Mesendoderm (in vitro differentiated cells): ENCODE data around the gene SH3RF1.

Experiments used
- DNase-seq: peaks from one replicate; pipeline ENCODE4 v3.0.0; 2013
- H2AK5ac ChIP-seq: 2 replicates; pipeline ENCODE4 v1.6.1; 2013; ENCODE audit warnings: low read length, inconsistent platforms
- H2BK120ac ChIP-seq: 2 replicates; pipeline ENCODE4 v1.6.1; 2013; ENCODE audit warnings: low read depth, mild to moderate bottlenecking, low read length, moderate library complexity, mixed read lengths
- H2BK15ac ChIP-seq: replicated peaks from 2 replicates; pipeline ENCODE4 v1.6.1; 2013; ENCODE audit warnings: low read depth, mild to moderate bottlenecking, moderate library complexity
- H2BK5ac ChIP-seq: 2 replicates; pipeline ENCODE4 v1.6.1; 2013; ENCODE audit warnings: low read length, inconsistent platforms
- H3K18ac ChIP-seq: 2 replicates; pipeline ENCODE4 v1.6.1; 2013; ENCODE audit warnings: mild to moderate bottlenecking, low read length, mixed read lengths
- H3K23ac ChIP-seq: one replicate; pipeline ENCODE4 v1.6.1; 2013; ENCODE audit warnings: low read length
- H3K27ac ChIP-seq: 2 replicates; pipeline ENCODE4 v1.5.1; 2013; ENCODE audit warnings: low read depth, mild to moderate bottlenecking, inconsistent platforms, low read length, moderate library complexity
- H3K27me3 ChIP-seq: 2 replicates; pipeline ENCODE4 v1.6.1; 2013; ENCODE audit warnings: low read length, control low read depth, mild to moderate bottlenecking, inconsistent platforms; ENCODE audit not compliant: insufficient read depth, poor library complexity
- H3K36me3 ChIP-seq: 2 replicates; pipeline ENCODE4 v1.6.1; 2013; ENCODE audit warnings: low read length, inconsistent platforms; ENCODE audit not compliant: control insufficient read depth, insufficient read depth
- H3K4ac ChIP-seq: one replicate; pipeline ENCODE4 v1.6.1; 2013; ENCODE audit warnings: low read depth, mild to moderate bottlenecking, low read length, moderate library complexity
- H3K4me1 ChIP-seq: 2 replicates; pipeline ENCODE4 v1.6.1; 2013; ENCODE audit warnings: low read depth, low read length, inconsistent platforms; ENCODE audit not compliant: control insufficient read depth
- H3K4me2 ChIP-seq: 2 replicates; pipeline ENCODE4 v1.6.1; 2013; ENCODE audit warnings: low read length
- H3K4me3 ChIP-seq: 2 replicates; pipeline ENCODE4 v1.5.1; 2013; ENCODE audit warnings: mild to moderate bottlenecking, low read length
- H3K56ac ChIP-seq: one replicate; pipeline ENCODE4 v1.6.1; 2013; ENCODE audit warnings: low read length
- H3K79me1 ChIP-seq: 2 replicates; pipeline ENCODE4 v1.6.1; 2013; ENCODE audit warnings: low read length, inconsistent platforms
- H3K79me2 ChIP-seq: 2 replicates; pipeline ENCODE4 v1.6.1; 2013; ENCODE audit warnings: mild to moderate bottlenecking, low read length; ENCODE audit not compliant: control insufficient read depth, insufficient read depth
- H3K9ac ChIP-seq: 2 replicates; pipeline ENCODE4 v1.6.1; 2013; ENCODE audit warnings: low read length, inconsistent platforms
- H4K5ac ChIP-seq: one replicate; pipeline ENCODE4 v1.6.1; 2013; ENCODE audit warnings: low read length
- H4K8ac ChIP-seq: one replicate; pipeline ENCODE4 v1.6.1; 2013; ENCODE audit warnings: low read depth, mild to moderate bottlenecking, control low read depth, low read length, moderate library complexity
- WGBS: extraction: QIAGEN DNeasy Blood & Tissue Kit; methylation state at CpG from one replicate; pipeline ENCODE4 v1.1.7; 2013; ENCODE audit warnings: low lambda C conversion rate, missing lambda C conversion rate; ENCODE audit not compliant: insufficient coverage; ENCODE audit errors: extremely low coverage; 5-methylcytosine and 5-hydroxymethylcytosine counted together

SH3RF1 gene

DNA sequence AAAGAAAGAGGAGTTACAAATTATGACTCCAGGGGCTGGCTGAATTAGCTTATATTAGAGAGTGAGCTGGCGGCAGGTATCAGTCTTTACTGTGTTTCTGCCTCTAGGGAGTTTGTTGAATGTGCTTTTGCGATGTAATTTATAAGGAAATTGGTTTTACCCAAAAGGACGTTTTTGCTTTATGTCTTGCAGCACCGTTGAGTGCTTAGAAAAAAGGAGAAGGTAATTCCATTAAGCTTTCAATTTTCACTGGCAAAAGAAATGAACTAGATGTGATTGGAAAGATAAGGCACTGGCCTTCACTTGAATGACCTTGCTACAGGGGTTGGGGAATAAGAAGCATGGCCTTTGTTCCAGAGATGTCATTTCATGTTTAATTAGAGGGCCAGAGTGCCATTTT, 185.8 kb downstream of the SH3RF1 start:
- H4K8ac ChIP-seq = no peak overlapping the region
- H3K27ac ChIP-seq = no peak overlapping the region
- H3K36me3 ChIP-seq = no peaks in the 10 kb centered on the region
- no peaks in the 10 kb centered on the region for H3K79me1 ChIP-seq
- no peak overlapping the region for H4K5ac ChIP-seq
- no peak overlapping the region for H2BK15ac ChIP-seq
- H2BK5ac ChIP-seq = no peak overlapping the region
- H3K23ac ChIP-seq = no peak overlapping the region
- H3K79me2 ChIP-seq = no peaks in the 10 kb centered on the region
- WGBS = no CpG with 5 or more reads among the region's 4 CpGs
- no peaks in the 10 kb centered on the region for H3K27me3 ChIP-seq
- no peak overlapping the region for H3K56ac ChIP-seq
- no peak for DNase-seq
- no peak overlapping the region for H3K4me3 ChIP-seq
- no peak overlapping the region for H2BK120ac ChIP-seq
- H3K4me1 ChIP-seq = no peaks in the 10 kb centered on the region
- no peak overlapping the region for H3K4ac ChIP-seq
- no peak overlapping the region for H2AK5ac ChIP-seq
- no peak overlapping the region for H3K9ac ChIP-seq
- no peak overlapping the region for H3K18ac ChIP-seq
- no peak overlapping the region for H3K4me2 ChIP-seq

DNA sequence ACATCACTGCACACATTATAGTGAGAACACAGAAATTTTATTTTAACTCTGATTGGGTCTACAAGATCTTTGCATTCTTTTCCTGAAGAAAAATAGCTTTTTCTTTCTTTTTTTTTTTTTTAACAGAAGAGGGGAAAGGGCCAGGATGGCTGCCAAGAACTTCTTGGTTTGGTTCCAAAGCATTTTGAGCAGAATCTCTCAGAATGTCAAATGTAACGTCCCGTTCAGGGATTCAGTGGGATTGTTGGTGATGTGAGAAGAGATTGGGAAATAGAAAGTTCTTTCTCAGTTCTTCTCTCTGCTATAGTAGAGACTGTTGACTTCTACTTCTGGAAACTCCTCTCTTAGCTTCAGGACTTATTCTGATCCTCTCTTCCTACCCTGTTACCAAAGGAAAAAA, 189.8 kb downstream of the SH3RF1 start:
- H3K23ac ChIP-seq = no peak overlapping the region
- no peak overlapping the region for H3K18ac ChIP-seq
- no peaks in the 10 kb centered on the region for H3K36me3 ChIP-seq
- H2BK120ac ChIP-seq = no peak overlapping the region
- H2BK5ac ChIP-seq = no peak overlapping the region
- no peak overlapping the region for H3K4me2 ChIP-seq
- no peak for DNase-seq
- H3K79me2 ChIP-seq = no peaks in the 10 kb centered on the region
- H3K4ac ChIP-seq = no peak overlapping the region
- no peak overlapping the region for H4K5ac ChIP-seq
- H3K27ac ChIP-seq = no peak overlapping the region
- no peak overlapping the region for H2AK5ac ChIP-seq
- H4K8ac ChIP-seq = no peak overlapping the region
- no CpG with 5 or more reads among the region's 2 CpGs for WGBS
- H3K9ac ChIP-seq = no peak overlapping the region
- no peak overlapping the region for H2BK15ac ChIP-seq
- no peak overlapping the region for H3K4me3 ChIP-seq
- H3K27me3 ChIP-seq = no peaks in the 10 kb centered on the region
- H3K56ac ChIP-seq = no peak overlapping the region
- no peaks in the 10 kb centered on the region for H3K4me1 ChIP-seq
- no peaks in the 10 kb centered on the region for H3K79me1 ChIP-seq

DNA sequence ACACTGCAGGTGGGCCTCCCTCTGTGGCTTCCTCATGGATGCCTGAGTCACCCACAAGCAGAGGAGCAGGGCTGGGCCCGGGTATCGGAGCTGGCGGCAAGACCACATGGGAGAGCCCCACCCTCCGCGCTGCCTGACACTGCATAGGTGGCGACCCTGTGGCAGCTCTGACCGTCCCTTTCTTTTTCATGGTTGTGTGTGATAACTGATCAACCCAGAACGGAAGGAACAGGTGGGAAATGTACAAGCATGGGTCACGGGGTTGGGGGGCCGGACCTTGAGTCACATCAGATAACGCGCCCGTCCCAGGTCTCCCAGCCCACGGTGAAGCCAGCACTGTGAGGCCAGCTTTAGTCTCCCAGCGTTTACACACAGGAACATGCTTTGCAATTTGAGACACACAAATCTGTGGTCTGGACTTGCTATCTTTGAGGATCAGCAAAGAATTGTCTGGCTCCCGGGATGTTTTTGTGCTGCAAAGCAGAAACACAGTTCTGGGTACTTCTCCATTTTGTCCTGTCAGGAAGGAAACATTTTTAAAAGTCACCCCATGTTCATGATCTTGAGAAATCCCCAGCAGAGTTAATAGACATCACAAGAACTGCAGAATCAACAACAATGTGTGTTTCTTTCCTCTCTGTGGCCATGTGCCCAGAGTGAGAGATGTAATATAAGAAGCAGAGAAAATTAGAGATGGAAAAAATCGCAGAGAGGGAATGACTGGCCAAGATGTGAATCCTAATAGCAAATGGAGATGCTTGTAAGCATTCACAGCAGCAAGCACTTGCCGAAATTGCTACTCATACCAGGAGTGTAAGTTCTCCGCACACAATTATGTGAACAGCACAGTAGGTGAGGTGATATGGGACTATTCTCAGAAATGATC, 190.6 kb downstream of the SH3RF1 start:
- H3K36me3 ChIP-seq = no peaks in the 10 kb centered on the region
- no peak overlapping the region for H3K4ac ChIP-seq
- no peak overlapping the region for H3K9ac ChIP-seq
- no peak overlapping the region for H2AK5ac ChIP-seq
- no peak overlapping the region for H3K27ac ChIP-seq
- H3K79me1 ChIP-seq = no peaks in the 10 kb centered on the region
- H4K5ac ChIP-seq = no peak overlapping the region
- H4K8ac ChIP-seq = no peak overlapping the region
- H3K4me3 ChIP-seq = no peak overlapping the region
- H3K56ac ChIP-seq = no peak overlapping the region
- no peak overlapping the region for H2BK120ac ChIP-seq
- H3K18ac ChIP-seq = no peak overlapping the region
- no peak for DNase-seq
- H3K79me2 ChIP-seq = no peaks in the 10 kb centered on the region
- no peak overlapping the region for H3K23ac ChIP-seq
- H3K4me2 ChIP-seq = no peak overlapping the region
- no CpG with 5 or more reads among the region's 19 CpGs for WGBS
- H3K4me1 ChIP-seq = no peaks in the 10 kb centered on the region
- H3K27me3 ChIP-seq = no peaks in the 10 kb centered on the region
- no peak overlapping the region for H2BK15ac ChIP-seq
- no peak overlapping the region for H2BK5ac ChIP-seq

DNA sequence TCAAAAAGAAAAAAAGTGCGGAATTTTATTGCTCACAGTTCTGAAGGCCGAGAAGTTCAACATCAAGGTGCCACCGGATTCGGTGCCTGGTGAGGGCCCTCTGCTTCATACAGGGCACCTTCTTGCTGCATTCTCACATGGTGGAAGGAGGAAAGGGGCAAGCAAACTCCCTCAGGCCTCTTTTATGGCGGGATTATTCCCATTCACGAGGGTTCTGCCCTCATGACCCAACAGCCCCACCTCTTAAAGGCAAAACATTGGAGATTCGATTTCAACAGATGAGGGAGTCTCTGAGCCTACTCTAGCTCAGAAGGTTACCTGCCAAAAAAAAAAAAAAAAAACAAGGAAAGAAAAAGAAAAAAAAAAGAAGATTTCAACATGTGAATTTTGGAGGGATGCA, 196.6 kb downstream of the SH3RF1 start:
- no peaks in the 10 kb centered on the region for H3K79me1 ChIP-seq
- no peak overlapping the region for H3K56ac ChIP-seq
- no peak overlapping the region for H2BK5ac ChIP-seq
- no peak overlapping the region for H3K4me2 ChIP-seq
- no peak overlapping the region for H3K27ac ChIP-seq
- H2BK15ac ChIP-seq = no peak overlapping the region
- H3K9ac ChIP-seq = no peak overlapping the region
- WGBS = no CpG with 5 or more reads among the region's 7 CpGs
- no peak overlapping the region for H4K5ac ChIP-seq
- no peak overlapping the region for H3K18ac ChIP-seq
- H2AK5ac ChIP-seq = no peak overlapping the region
- DNase-seq = no peak
- H2BK120ac ChIP-seq = no peak overlapping the region
- H3K4me1 ChIP-seq = peaks cover 8% of the 10 kb centered on the region
- no peaks in the 10 kb centered on the region for H3K27me3 ChIP-seq
- no peak overlapping the region for H3K4ac ChIP-seq
- no peak overlapping the region for H3K23ac ChIP-seq
- H3K4me3 ChIP-seq = no peak overlapping the region
- H3K36me3 ChIP-seq = no peaks in the 10 kb centered on the region
- no peaks in the 10 kb centered on the region for H3K79me2 ChIP-seq
- no peak overlapping the region for H4K8ac ChIP-seq

DNA sequence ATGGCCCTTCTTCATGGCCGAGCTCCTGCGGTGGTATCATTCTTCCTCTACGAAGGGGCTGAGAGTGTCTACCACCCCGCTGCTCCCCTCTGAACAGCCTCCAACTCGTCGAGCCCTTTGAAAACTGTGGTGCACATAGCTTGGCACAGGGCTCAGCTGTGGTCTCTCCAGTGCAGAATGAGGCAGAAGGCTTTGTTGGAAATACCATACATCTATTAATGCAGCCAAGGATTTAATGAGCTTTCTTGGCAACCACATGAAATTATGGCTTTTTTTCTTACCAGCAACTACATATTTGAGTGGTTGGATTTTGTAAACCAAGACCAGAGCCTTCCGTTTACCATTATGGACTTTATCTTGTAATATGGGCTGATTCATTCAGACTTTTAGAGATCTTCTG, 199.0 kb downstream of the SH3RF1 start:
- Histone ChIP-seq H3K4me3 (no peak overlapping the region), H3K79me1 (no peaks in the 10 kb centered on the region), H3K56ac (no peak overlapping the region), H3K23ac (no peak overlapping the region), H3K18ac (no peak overlapping the region), H3K36me3 (no peaks in the 10 kb centered on the region), H2BK5ac (no peak overlapping the region), H3K4me2 (no peak overlapping the region), H2BK15ac (no peak overlapping the region), H3K4ac (no peak overlapping the region), H3K27me3 (no peaks in the 10 kb centered on the region), H3K9ac (no peak overlapping the region), H3K27ac (no peak overlapping the region), H4K5ac (no peak overlapping the region), H3K4me1 (peaks cover 8% of the 10 kb centered on the region), H4K8ac (no peak overlapping the region), H2BK120ac (no peak overlapping the region), H3K79me2 (no peaks in the 10 kb centered on the region), H2AK5ac (no peak overlapping the region)
- no peak for DNase-seq
- WGBS = no CpG with 5 or more reads among the region's 7 CpGs

DNA sequence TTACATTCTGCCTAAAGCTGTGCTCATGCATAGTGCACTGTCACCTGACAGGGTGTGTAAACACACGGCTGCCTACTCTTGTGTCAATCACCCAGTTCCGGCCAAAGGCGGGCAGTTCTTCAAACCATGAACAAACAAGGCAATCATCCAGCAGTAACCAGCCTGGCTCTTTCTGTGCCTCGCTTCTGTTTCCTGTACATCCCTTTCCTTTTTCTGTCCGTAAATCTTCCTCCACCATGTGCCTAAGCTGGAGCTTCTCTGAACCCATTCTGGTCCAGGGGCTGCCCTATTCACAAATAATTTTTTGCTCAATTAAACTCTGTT, 199.9 kb downstream of the SH3RF1 start:
- H3K79me1 ChIP-seq = no peaks in the 10 kb centered on the region
- H3K18ac ChIP-seq = no peak overlapping the region
- peak overlapping the region; percentile 82 for H3K27ac ChIP-seq
- H3K4me2 ChIP-seq = no peak overlapping the region
- no peak overlapping the region for H3K9ac ChIP-seq
- WGBS = no CpG with 5 or more reads among the region's 5 CpGs
- H3K36me3 ChIP-seq = no peaks in the 10 kb centered on the region
- H2BK5ac ChIP-seq = peak overlapping the region; percentile 55
- H3K23ac ChIP-seq = no peak overlapping the region
- no peak overlapping the region for H3K4ac ChIP-seq
- peak; percentile 32 for DNase-seq
- H2AK5ac ChIP-seq = no peak overlapping the region
- H3K27me3 ChIP-seq = no peaks in the 10 kb centered on the region
- H4K5ac ChIP-seq = no peak overlapping the region
- H3K56ac ChIP-seq = peak overlapping the region; percentile 64
- H2BK15ac ChIP-seq = peak overlapping the region; percentile 39
- no peaks in the 10 kb centered on the region for H3K79me2 ChIP-seq
- peak overlapping the region; percentile 3 for H2BK120ac ChIP-seq
- H3K4me1 ChIP-seq = peaks cover 8% of the 10 kb centered on the region
- H3K4me3 ChIP-seq = no peak overlapping the region
- H4K8ac ChIP-seq = no peak overlapping the region
